GM18520 (cell line): ENCODE results near the gene APMAP.
"Not testable (repeated sequence)": the region's sequence is repeated elsewhere in the genome, so short reads cannot be mapped to it uniquely, and the experiment has no call there.

Experiments
- ATAC-seq: cut with Tn5 transposase; IDR thresholded peaks from one replicate; pipeline ENCODE4 v1.9.1; 2021; ENCODE audit not compliant: unreplicated experiment

The APMAP gene

GRCh38 chr20:25008388-25009217 is 16.1 kb upstream of the APMAP start:
- ATAC-seq, result no peak

GRCh38 chr20:25007491-25008305 is 15.1 kb upstream of the APMAP start:
- ATAC-seq, result no peak

- ATAC-seq, result no peak
Measured at GRCh38 chr20:25006431-25007167, 14.0 kb upstream of the APMAP start.

DNA sequence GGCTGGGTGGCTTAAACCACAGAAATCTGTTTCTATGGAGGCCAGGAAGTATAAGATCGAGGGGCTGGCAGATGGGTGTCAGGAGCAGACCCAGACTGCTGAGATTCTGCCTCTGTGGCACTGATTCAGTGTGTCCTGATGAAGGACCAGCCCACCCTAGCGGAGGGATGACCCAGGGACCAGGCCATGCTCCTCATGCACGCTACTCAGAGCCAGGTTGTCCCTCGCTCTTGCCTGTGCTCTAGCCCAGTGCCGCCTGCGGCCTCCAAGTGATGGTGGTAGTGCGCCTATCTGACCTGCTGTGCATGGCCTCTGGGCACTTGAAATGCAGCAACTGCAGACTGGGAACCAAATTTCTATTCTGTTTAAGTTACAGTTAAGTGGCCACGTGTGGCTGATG is 13.1 kb upstream of the APMAP start:
- ATAC-seq, result no peak

GRCh38 chr20:25005220-25005619 is 12.7 kb upstream of the APMAP start:
- ATAC-seq, result no peak

DNA sequence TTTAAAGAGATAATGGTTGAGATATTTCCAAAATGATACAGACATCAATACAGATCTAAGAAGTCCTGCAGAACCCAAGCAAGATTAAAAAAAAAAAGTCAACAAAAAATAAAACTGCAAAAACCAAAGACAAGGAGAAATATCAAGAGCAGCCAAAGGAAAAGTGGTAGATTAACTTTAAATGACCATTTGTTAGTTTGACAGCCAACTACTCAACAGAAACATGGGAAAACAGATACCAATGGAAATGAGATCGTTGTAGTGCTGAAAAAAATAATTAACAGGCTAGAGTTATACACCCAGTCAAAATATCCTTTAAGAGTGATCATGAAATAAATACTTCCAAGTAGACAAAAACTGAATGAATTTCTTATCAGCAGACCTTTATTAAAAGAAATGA is 10.5 kb upstream of the APMAP start:
- ATAC-seq, result no peak

GRCh38 chr20:25001323-25001722 is 8.8 kb upstream of the APMAP start:
- not testable (repeated sequence) for ATAC-seq

DNA sequence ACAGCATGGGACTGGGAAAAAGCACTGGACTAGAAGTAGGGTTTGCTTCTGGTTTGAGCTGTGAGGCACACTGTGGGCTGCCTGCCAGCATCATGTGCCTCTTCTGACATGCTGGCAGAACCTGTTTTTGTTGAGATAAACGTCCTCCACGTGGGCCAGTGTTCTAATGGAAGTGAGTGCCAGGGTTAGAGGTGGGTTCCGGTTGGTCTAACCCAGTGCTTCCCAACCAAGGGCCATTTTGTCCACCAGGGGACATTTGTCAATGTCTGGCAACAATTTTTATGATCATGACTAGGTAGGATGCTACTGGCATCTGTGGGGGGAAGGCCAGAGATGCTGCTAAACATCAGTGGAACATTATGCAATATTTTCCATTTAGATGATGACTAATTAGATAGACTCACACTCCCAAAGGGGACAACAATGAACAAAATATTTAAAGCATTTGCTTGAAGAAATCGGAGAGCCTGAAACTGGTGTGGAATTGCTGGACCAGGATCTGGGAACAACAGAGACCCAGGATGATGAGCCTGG is 7.8 kb upstream of the APMAP start:
- no peak for ATAC-seq

- no peak for ATAC-seq
Measured at GRCh38 chr20:24999568-24999967, 7.0 kb upstream of the APMAP start.

GRCh38 chr20:24998631-24999445 is 6.3 kb upstream of the APMAP start:
- no peak for ATAC-seq

DNA sequence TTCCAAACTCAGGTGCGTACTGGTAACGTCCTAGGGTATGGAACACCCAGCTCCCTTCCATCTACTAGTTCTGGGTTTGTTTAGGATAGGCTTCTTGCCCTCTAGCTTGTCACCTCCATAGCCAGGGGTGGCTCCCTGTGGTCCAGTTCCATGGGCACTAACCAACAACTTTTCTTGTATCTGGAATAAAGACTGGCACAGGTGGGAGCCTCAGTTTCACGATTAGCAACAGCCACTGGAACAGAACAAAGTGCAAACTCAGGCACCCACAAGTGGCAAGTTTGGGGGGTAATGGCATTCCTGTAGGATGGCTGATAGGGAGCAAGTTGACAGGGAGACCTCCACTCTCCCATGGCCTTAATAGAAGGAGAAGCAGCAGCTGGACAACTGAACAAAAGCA is 5.6 kb upstream of the APMAP start:
- ATAC-seq, result no peak

- no peak for ATAC-seq
Measured at GRCh38 chr20:24996449-24997377, 4.2 kb upstream of the APMAP start.

GRCh38 chr20:24995741-24996448 is 3.3 kb upstream of the APMAP start:
- ATAC-seq, result no peak

GRCh38 chr20:24994470-24995368 is 2.2 kb upstream of the APMAP start:
- no peak for ATAC-seq

- ATAC-seq, result no peak
Measured at GRCh38 chr20:24994186-24994465, 1.6 kb upstream of the APMAP start.

- ATAC-seq, result no peak
Measured at GRCh38 chr20:24993337-24994185, 1.0 kb upstream of the APMAP start.

GRCh38 chr20:24991897-24992486 is 559 bp downstream of the APMAP start:
- ATAC-seq, result peak; percentile 5
